A549 (cell line): ENCODE results near the gene SCFD1. TPM values are rescaled to one million over a fixed set of nuclear protein-coding genes. Genes with fewer than 3 reads are reported as not detected.

Experiments
- ATAC-seq, 2 experiments: fragments of 200-7000 bp in 1 of 2; fragments of >200 bp in 1 of 2; cut with Nextera tagmentation in 1 of 2; cut with Tn5 transposase in 1 of 2; 3 replicates each; pipeline versions ENCODE4 v1.8.0 to v1.9.1; 2018 to 2020; ENCODE audit warnings: mild to moderate bottlenecking in 1 of 2, moderate library complexity in 1 of 2
- CTCF ChIA-PET: fragments of 300-600 bp; sonication (Branson Sonifier 250); formaldehyde crosslinking; extraction: SDS; loops from one replicate; lab custom pipeline; 2021; ENCODE audit warnings: antibody characterized with exemption, inconsistent platforms; lab: Yijun Ruan, JAX
- POLR2A ChIA-PET: fragments of 350-600 bp; formaldehyde crosslinking; extraction: SDS; loops from one replicate; lab custom pipeline; 2021; ENCODE audit warnings: antibody characterized with exemption, inconsistent platforms; lab: Yijun Ruan, JAX
- DNase-seq, 2 experiments: peaks; one replicate each; pipeline versions ENCODE4 v3.0.0 to v3.0.0-alpha.2; 2011 to 2016; ENCODE audit warnings: low read depth in 1 of 2, low spot score in 1 of 2
- FAIRE-seq: peaks from 2 replicates; lab custom pipeline; 2011; peaks lifted over from hg19 to GRCh38; lab: Jason Lieb, UNC
- H3K27ac ChIP-seq, 2 experiments: fragments of >200 bp; sonication (Bioruptor Twin); formaldehyde crosslinking; 3 replicates each; pipeline ENCODE4 v1.5.1; 2016 to 2017
- H3K4me1 ChIP-seq: fragments of >200 bp; sonication (Bioruptor Twin); formaldehyde crosslinking; 3 replicates; pipeline ENCODE4 v1.6.1; 2016
- H3K4me2 ChIP-seq: fragments of >200 bp; sonication (Bioruptor Twin); formaldehyde crosslinking; 3 replicates; pipeline ENCODE4 v1.6.1; 2016
- H3K4me3 ChIP-seq: fragments of >200 bp; sonication (Bioruptor Twin); formaldehyde crosslinking; 3 replicates; pipeline ENCODE4 v1.5.1; 2016
- H3K9me3 ChIP-seq: fragments of >200 bp; sonication (Bioruptor Twin); formaldehyde crosslinking; 3 replicates; pipeline ENCODE4 v1.6.1; 2016
- CBX8 ChIP-seq: fragments of 200-600 bp; sonication (generic); IDR thresholded peaks from 2 replicates; pipeline ENCODE4 v1.6.1; 2016
- CHD4 ChIP-seq: fragments of 200-600 bp; sonication (generic); IDR thresholded peaks from 2 replicates; pipeline ENCODE4 v1.6.1; 2016; ENCODE audit warnings: antibody characterized with exemption, mild to moderate bottlenecking, borderline replicate concordance
- EP300 ChIP-seq, 2 experiments: fragments of >200 bp; sonication (Bioruptor Twin); formaldehyde crosslinking; IDR thresholded peaks; 2 replicates in 1 of 2; 3 replicates in 1 of 2; pipeline ENCODE4 v1.6.1; 2016 to 2017
- GATA3 ChIP-seq: IDR thresholded peaks from 2 replicates; pipeline ENCODE4 v1.6.1; 2012; ENCODE audit warnings: borderline replicate concordance
- HEYL ChIP-seq: fragments of 250-450 bp; sonication (Bioruptor Pico); IDR thresholded peaks from 2 replicates; pipeline ENCODE4 v1.8.0; 2021; ENCODE audit warnings: mild to moderate bottlenecking, moderate library complexity
- HOXB13 ChIP-seq: fragments of 250-450 bp; sonication (Bioruptor Pico); IDR thresholded peaks from 2 replicates; pipeline ENCODE4 v1.5.0; 2020; ENCODE audit warnings: low read depth, mild to moderate bottlenecking, moderate library complexity
- JUN ChIP-seq, 2 experiments: fragments of >200 bp; sonication (Bioruptor Twin); formaldehyde crosslinking; IDR thresholded peaks; 2 replicates in 1 of 2; 3 replicates in 1 of 2; pipeline ENCODE4 v1.6.1; 2016 to 2017
- JUNB ChIP-seq: fragments of >200 bp; sonication (Bioruptor Twin); formaldehyde crosslinking; IDR thresholded peaks from 2 replicates; pipeline ENCODE4 v1.6.1; 2016
- MYC ChIP-seq: IDR thresholded peaks from 2 replicates; pipeline ENCODE4 v1.6.1; 2012; ENCODE audit warnings: mild to moderate bottlenecking, inconsistent platforms, low read length, improper control_type of control experiment, borderline replicate concordance
- NR3C1 ChIP-seq: fragments of >200 bp; sonication (Bioruptor Twin); formaldehyde crosslinking; IDR thresholded peaks from 3 replicates; pipeline ENCODE4 v1.6.1; 2017
- PHF8 ChIP-seq: fragments of 200-600 bp; sonication (generic); IDR thresholded peaks from 2 replicates; pipeline ENCODE4 v1.6.1; 2016; ENCODE audit warnings: low read depth, mild to moderate bottlenecking, antibody characterized with exemption, moderate library complexity, borderline replicate concordance
- POLR2AphosphoS2 ChIP-seq: conservative IDR thresholded peaks from 2 replicates; pipeline ENCODE4 v1.6.1; 2012; ENCODE audit warnings: low read length, improper control_type of control experiment, inconsistent platforms
- RAD21 ChIP-seq, 2 experiments: fragments of >200 bp in 1 of 2; sonication (Bioruptor Twin) in 1 of 2; formaldehyde crosslinking in 1 of 2; IDR thresholded peaks in 1 of 2; conservative IDR thresholded peaks in 1 of 2; 2 replicates in 1 of 2; 3 replicates in 1 of 2; pipeline ENCODE4 v1.6.1; 2012 to 2018; ENCODE audit warnings: inconsistent platforms in 1 of 2
- RARB ChIP-seq: fragments of 250-450 bp; sonication (Bioruptor Pico); IDR thresholded peaks from 2 replicates; pipeline ENCODE4 v1.8.0; 2021; ENCODE audit warnings: mild to moderate bottlenecking, moderate library complexity
- RFX5 ChIP-seq: fragments of 450-650 bp; IDR thresholded peaks from 2 replicates; pipeline ENCODE4 v1.7.1; 2014; ENCODE audit warnings: antibody characterized with exemption, mild to moderate bottlenecking, moderate library complexity
- TP53 ChIP-seq: fragments of 250-450 bp; sonication (Bioruptor Pico); IDR thresholded peaks from 2 replicates; pipeline ENCODE4 v1.5.0; 2021; ENCODE audit warnings: mild to moderate bottlenecking, moderate library complexity
- ZNF302 ChIP-seq: fragments of 250-450 bp; sonication (Bioruptor Pico); IDR thresholded peaks from 2 replicates; pipeline ENCODE4 v1.9.0; 2021; ENCODE audit warnings: inconsistent platforms, mild to moderate bottlenecking, moderate library complexity
- ZSCAN20 ChIP-seq: fragments of 250-450 bp; sonication (Bioruptor Pico); IDR thresholded peaks from 2 replicates; pipeline ENCODE4 v1.8.0; 2022; ENCODE audit warnings: mild to moderate bottlenecking, moderate library complexity
- WGBS: methylation state at CpG from one replicate; pipeline ENCODE4 v1.1.6; 2017; ENCODE audit errors: missing lambda C conversion rate; 5-methylcytosine and 5-hydroxymethylcytosine counted together
- polyA plus RNA-seq, 4 experiments: library from polyadenylated mRNA; depleted of rRNA in 3 of 4; stranded (reverse); fragments of >200 nt; fragmentation: RNase III in 1 of 4; extraction: RNeasy Plus Mini Kit Qiagen cat#74134 plus additional on column Dnase treatment in 1 of 4; gene quantifications; 2 replicates in 3 of 4; 3 replicates in 1 of 4; pipeline ENCODE4 v1.2.3, GENCODE V29; 2011 to 2017
- TF ChIP-seq, protein P1 (sequence below): fragments of 250-450 bp; sonication (Bioruptor Pico); IDR thresholded peaks from 2 replicates; pipeline ENCODE4 v1.5.0; 2020; ENCODE audit warnings: low read depth, mild to moderate bottlenecking, moderate library complexity
- TF ChIP-seq, protein P2 (sequence below): fragments of 150-350 bp; IDR thresholded peaks from 2 replicates; pipeline ENCODE4 v1.6.1; 2014; ENCODE audit warnings: low read depth, mild to moderate bottlenecking, low read length
- TF ChIP-seq, protein P3 (sequence below): IDR thresholded peaks from 2 replicates; pipeline ENCODE4 v1.6.1; 2012
- TF ChIP-seq, protein P4 (sequence below): fragments of >200 bp; sonication (Bioruptor Twin); formaldehyde crosslinking; IDR thresholded peaks from 3 replicates; pipeline ENCODE4 v1.6.1; 2016
- TF ChIP-seq, protein P5 (sequence below): IDR thresholded peaks from 2 replicates; pipeline ENCODE4 v1.6.1; 2012; ENCODE audit warnings: low read depth, borderline replicate concordance

Gene SCFD1
- polyA plus RNA-seq, 2 of the 4 experiments (the other 2 are of a cell fraction), result 52.1 to 158 TPM

DNA sequence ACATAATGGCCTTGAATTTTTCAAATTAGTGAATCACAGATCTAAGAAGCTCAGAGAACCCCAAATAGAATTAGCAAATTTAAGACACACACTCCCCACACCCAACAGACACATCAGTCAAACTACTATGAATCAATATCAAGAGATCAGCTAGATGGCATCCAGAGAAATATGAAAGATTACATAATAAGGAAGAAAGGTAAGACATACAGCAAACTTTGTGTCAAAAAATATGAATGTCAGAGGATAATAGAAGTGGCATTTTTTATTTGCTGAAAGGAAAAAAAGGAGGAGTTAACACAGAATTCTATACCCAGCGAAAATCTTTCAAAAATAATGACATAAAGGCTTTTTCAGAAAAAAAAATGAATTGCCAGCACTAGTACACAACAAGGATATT is 141.8 kb downstream of the SCFD1 start:
- Histone ChIP-seq H3K27ac (no peak overlapping the region), H3K4me2 (no peak overlapping the region), H3K4me3 (no peak overlapping the region), H3K9me3 (peaks cover 39% of the 10 kb centered on the region), H3K4me1 (no peaks in the 10 kb centered on the region)
- FAIRE-seq, result no peak
- TF ChIP-seq CBX8 (no peak), NR3C1 (no peak), ZSCAN20 (CRISPR knock-in tag) (no peak), RARB (CRISPR knock-in tag) (no peak), EP300 (IDR thresholded peaks at IDR 0.05) (no peak), JUNB (no peak), RFX5 (no peak)
- TF ChIP-seq, protein P1, sequence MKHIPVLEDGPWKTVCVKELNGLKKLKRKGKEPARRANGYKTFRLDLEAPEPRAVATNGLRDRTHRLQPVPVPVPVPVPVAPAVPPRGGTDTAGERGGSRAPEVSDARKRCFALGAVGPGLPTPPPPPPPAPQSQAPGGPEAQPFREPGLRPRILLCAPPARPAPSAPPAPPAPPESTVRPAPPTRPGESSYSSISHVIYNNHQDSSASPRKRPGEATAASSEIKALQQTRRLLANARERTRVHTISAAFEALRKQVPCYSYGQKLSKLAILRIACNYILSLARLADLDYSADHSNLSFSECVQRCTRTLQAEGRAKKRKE, result no peak
- TF ChIP-seq, protein P2, sequence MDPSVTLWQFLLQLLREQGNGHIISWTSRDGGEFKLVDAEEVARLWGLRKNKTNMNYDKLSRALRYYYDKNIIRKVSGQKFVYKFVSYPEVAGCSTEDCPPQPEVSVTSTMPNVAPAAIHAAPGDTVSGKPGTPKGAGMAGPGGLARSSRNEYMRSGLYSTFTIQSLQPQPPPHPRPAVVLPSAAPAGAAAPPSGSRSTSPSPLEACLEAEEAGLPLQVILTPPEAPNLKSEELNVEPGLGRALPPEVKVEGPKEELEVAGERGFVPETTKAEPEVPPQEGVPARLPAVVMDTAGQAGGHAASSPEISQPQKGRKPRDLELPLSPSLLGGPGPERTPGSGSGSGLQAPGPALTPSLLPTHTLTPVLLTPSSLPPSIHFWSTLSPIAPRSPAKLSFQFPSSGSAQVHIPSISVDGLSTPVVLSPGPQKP, result no peak
- POLR2A ChIA-PET, result no interaction called here
- no peak for DNase-seq
- 2% methylated on average over 1 of the region's 1 CpG for WGBS
- no peak for ATAC-seq
- CTCF ChIA-PET, result interaction anchor here (0.7 kb wide), 1 partner anchor 12 kb away, joined by 3 read pairs; no protein-coding TSS in a partner anchor

DNA sequence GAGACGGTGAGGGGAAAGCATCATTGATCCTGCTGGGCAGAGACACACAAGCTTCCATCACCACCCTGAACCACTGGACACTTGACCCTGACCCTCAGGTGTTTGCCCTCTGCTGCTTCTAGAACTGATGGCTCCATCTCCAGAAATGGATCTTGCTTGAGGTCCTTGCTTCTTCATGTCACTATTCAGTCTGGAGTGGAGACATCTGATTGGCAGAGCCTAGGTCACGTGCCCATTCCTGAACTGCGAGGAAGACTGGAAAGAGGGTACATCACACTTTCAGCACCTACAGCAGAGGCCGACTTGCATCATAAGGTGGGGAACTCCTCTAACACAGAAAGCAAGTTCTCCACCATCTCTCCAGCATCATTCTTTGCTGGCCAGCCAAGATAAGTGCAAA is 145.5 kb downstream of the SCFD1 start:
- H3K4me1 ChIP-seq, result no peaks in the 10 kb centered on the region
- ATAC-seq (no peak), DNase-seq (no peak), FAIRE-seq (no peak)
- no peak overlapping the region for H3K4me2 ChIP-seq
- ChIA-PET CTCF (interaction anchor here (1.0 kb wide), 1 partner anchor 24 kb away, joined by 3 read pairs; no protein-coding TSS in a partner anchor), POLR2A (no interaction called here)
- WGBS, result 25% methylated on average over 4 of the region's 4 CpGs
- H3K9me3 ChIP-seq, result peaks cover 23% of the 10 kb centered on the region
- no peak overlapping the region for H3K27ac ChIP-seq
- H3K4me3 ChIP-seq, result no peak overlapping the region
- no peak for TF ChIP-seq CHD4
- TF ChIP-seq HOXB13 (CRISPR knock-in tag), result no peak
- no peak for TF ChIP-seq RAD21 (conservative IDR thresholded peaks at IDR 0.05 in 1 of 2, IDR thresholded peaks at IDR 0.05 in 1 of 2)
- TF ChIP-seq POLR2AphosphoS2, result no peak

DNA sequence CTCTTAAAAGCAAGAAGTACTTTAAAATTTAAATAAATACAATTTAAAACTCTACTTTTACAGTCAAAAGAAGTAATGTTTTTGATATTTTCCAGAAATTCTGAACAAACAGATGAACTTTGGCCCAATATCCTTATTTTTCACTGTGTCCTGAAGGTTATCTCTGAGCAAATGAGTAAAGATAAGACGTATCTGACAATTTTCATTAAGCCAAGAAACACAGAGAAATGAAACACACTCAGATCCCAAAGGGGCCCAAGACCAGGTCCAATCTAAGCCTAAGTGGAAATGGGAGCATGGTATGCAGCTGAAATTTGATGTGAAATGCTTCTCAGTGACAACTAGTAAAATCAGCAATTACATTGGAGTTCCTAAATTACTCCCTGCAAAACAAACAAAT is 146.7 kb downstream of the SCFD1 start:
- ATAC-seq (no peak), DNase-seq (no peak), FAIRE-seq (no peak)
- 46% methylated on average over 1 of the region's 1 CpG for WGBS
- Histone ChIP-seq H3K4me1 (no peaks in the 10 kb centered on the region), H3K9me3 (peaks cover 11% of the 10 kb centered on the region), H3K4me2 (no peak overlapping the region), H3K27ac (no peak overlapping the region), H3K4me3 (no peak overlapping the region)
- ChIA-PET CTCF (no interaction called here), POLR2A (no interaction called here)
- no peak for TF ChIP-seq TP53
- TF ChIP-seq PHF8, result no peak
- TF ChIP-seq, protein P3, sequence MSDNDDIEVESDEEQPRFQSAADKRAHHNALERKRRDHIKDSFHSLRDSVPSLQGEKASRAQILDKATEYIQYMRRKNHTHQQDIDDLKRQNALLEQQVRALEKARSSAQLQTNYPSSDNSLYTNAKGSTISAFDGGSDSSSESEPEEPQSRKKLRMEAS, result no peak
- TF ChIP-seq MYC, result no peak
- no peak for TF ChIP-seq ZSCAN20 (CRISPR knock-in tag)
- TF ChIP-seq GATA3, result no peak
- no peak for TF ChIP-seq ZNF302
- no peak for TF ChIP-seq HEYL (CRISPR knock-in tag)

DNA sequence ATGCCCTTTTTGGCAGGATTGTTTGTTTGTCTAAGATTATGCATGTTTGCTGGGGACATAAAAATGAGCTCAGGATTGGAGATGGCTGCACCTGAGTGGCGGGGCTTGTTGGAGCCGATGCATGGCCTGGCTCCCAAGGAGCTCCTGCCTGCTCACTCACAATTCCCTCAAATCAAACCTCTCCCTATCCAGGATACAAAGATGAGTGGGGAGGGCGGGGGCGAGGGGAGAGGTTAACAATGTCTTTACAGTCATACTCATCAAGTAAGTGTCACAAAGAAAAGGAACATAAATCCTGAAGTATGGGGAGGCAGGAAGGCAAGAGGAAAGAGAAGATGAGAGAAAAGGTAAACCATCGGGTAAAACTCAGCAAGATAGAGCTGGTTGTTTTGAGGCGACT is 148.3 kb downstream of the SCFD1 start:
- Histone ChIP-seq H3K4me3 (no peak overlapping the region), H3K4me2 (no peak overlapping the region), H3K4me1 (no peaks in the 10 kb centered on the region), H3K9me3 (no peaks in the 10 kb centered on the region; the same call in 2 of the 3 replicates), H3K27ac (no peak overlapping the region)
- POLR2A ChIA-PET, result no interaction called here
- FAIRE-seq (no peak), ATAC-seq (no peak), DNase-seq (no peak)
- TF ChIP-seq, protein P4, sequence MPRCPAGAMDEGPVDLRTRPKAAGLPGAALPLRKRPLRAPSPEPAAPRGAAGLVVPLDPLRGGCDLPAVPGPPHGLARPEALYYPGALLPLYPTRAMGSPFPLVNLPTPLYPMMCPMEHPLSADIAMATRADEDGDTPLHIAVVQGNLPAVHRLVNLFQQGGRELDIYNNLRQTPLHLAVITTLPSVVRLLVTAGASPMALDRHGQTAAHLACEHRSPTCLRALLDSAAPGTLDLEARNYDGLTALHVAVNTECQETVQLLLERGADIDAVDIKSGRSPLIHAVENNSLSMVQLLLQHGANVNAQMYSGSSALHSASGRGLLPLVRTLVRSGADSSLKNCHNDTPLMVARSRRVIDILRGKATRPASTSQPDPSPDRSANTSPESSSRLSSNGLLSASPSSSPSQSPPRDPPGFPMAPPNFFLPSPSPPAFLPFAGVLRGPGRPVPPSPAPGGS, result no peak
- no peak for TF ChIP-seq POLR2AphosphoS2
- no peak for TF ChIP-seq JUN (IDR thresholded peaks at IDR 0.05)
- no peak for TF ChIP-seq MYC
- TF ChIP-seq, protein P5, sequence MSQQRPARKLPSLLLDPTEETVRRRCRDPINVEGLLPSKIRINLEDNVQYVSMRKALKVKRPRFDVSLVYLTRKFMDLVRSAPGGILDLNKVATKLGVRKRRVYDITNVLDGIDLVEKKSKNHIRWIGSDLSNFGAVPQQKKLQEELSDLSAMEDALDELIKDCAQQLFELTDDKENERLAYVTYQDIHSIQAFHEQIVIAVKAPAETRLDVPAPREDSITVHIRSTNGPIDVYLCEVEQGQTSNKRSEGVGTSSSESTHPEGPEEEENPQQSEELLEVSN, result no peak
- TF ChIP-seq RFX5, result no peak
- no peak for TF ChIP-seq HOXB13 (CRISPR knock-in tag)
- CTCF ChIA-PET, result no interaction called here
- WGBS, result 27% methylated on average over 6 of the region's 6 CpGs
